Stimulated activated CD4-positive, alpha-beta T cell treated with anti-CD3 and anti-CD28 coated beads, Interleukin-4, amount 100 ng/mL, for 4 hours (primary cell): Measurements from ENCODE around the gene EVI2B.
"Not testable (repeated sequence)": the region's sequence is repeated elsewhere in the genome, so short reads cannot be mapped to it uniquely, and the experiment has no call there.

ENCODE experiments used
- DNase-seq, 2 experiments: peaks; one replicate each; pipeline ENCODE4 v3.0.0-alpha.2; 2020

Gene EVI2B, protein sequence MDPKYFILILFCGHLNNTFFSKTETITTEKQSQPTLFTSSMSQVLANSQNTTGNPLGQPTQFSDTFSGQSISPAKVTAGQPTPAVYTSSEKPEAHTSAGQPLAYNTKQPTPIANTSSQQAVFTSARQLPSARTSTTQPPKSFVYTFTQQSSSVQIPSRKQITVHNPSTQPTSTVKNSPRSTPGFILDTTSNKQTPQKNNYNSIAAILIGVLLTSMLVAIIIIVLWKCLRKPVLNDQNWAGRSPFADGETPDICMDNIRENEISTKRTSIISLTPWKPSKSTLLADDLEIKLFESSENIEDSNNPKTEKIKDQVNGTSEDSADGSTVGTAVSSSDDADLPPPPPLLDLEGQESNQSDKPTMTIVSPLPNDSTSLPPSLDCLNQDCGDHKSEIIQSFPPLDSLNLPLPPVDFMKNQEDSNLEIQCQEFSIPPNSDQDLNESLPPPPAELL

DNA sequence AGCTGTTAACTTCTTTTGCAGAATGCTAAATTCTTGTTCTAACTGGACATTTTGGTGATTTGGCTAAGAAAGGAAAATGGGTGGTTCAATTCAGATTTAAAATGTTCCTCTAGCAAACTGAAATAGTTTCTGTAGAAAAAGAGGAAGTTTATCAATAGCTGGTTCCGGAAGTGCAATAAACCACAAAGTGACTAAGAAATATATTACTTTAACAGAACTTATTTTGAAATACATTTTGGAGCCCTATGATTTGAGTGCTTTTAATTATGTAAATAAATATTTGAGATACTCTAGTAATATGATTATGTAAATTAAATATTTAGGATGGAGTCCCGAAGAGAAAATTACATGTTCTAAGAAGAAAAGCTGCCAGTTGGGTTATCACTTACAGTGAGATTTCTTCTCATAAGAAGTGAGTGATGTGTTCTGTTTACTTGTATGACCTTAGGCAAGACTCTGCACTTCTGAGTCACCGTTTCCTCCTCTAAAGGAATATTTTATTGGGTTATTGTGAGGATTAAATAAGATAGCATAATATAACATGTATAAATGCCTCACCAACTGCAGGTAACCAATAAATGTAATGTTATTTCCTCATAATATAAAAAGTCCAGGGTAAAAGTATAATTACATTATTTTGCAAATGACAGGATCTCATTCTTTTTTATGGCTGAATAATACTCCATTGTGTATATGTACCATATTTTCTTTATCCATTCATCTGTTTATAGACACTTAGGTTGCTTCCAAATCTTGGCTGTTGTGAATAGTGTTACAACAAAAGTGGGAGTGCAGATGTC lies at the start of gene EVI2B:
EVI2B (minus strand) TSS at position 73 of the 800 bp plus-strand sequence. CDS start 8,445 bp downstream, outside the sequence.
- DNase-seq = peak in 1 of 2 experiments; percentile 15

DNA sequence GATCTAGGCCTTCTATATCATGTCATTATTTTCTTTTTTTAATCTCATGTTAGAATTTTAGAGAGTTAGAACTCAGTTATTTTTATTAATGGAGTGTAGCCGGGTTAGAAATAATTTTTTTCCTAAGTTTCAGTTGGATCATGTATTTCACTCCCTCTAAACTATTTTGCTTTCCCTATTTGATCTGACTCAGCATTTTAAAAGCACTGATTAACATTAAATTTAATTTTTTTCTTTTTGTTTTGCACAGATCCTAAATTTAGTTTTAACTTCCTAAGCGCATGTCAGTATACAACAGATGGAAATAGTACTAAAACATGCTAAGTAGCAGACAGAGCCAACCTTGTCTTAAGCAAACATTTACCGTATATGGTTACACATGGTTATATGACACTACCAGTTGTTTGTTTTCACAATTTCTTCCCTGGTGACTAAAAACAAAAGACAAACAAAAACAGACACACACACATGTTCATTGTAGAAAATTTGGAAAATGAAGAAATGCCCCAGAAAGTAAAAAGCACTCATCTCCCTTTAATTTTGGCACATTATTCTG lies 44.1 kb upstream of the EVI2B start:
- DNase-seq = no peak

DNA sequence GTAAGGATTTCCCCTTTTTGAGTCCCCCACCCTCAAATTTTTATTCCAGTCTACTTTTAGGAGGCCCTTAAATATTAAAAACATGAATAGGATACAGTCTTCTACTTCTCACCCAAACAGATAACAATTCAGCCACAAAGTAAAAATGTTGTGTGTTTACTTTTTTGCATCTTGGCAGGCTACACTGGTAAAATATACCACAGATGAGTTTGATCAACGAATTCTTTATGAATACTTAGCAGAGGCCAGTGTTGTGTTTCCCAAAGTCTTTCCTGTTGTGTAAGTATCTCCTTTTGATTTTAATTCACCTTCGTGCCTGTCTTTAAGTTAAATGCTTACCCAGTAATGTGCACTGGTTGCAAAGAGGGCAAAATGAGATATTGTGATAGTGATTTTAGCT lies 43.2 kb upstream of the EVI2B start:
- DNase-seq = no peak

DNA sequence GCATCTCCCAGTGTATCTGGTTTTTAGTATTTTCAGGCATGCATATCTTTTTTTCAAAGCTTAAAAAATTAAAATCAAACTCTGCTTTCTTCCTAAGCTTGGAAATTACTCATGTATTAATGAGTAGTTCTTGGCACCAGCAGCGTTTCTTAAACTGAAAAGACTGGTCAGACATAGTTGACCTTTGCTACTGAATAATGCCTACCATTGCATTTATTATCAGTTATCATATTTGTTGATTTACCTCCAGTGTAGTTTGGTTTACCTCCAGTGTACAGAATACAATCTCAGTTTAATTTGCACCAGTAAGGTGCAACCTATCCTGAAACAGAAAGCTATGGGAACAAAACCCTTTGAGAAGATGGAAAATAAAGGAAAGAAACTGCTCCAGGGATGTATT lies 42.1 kb upstream of the EVI2B start:
- DNase-seq = no peak

DNA sequence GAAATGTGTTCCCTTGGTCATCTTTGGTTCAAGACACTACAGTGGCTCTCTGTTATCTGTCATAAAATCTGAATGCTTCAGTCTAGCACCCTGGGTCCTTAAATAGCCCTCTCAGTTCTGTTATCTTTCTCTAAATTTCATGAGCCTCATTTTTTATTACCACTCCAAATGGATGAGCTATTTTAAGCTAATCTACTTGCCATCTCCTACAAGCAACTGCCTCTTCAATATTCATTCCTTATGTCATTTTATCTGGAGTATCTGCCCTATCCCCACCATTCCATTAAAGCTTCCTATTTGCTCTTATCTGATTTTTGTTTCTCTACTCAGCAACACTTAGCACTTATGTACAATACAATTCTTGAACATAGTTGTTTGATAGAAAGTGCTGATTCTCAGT lies 35.6 kb upstream of the EVI2B start:
- no peak for DNase-seq

DNA sequence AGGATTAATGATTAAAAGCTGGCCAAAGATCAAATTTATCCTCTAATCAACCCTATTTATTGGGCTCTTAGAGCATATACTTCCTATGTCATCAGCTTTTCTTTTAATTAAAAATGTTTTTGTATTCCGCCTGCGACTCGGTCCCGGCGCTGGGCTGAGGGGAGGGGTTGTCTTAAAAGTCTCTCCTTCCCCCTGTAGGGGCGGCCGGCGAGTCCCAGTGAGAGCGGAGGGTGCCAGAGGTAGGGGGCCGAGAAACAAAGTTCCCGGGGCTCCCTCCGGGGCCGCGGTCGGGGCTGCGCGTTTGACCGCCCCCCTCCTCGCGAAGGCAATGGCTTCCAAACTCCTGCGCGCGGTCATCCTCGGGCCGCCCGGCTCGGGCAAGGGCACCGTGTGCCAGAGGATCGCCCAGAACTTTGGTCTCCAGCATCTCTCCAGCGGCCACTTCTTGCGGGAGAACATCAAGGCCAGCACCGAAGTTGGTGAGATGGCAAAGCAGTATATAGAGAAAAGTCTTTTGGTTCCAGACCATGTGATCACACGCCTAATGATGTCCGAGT lies 31.4 kb upstream of the EVI2B start:
- not testable (repeated sequence) for DNase-seq

DNA sequence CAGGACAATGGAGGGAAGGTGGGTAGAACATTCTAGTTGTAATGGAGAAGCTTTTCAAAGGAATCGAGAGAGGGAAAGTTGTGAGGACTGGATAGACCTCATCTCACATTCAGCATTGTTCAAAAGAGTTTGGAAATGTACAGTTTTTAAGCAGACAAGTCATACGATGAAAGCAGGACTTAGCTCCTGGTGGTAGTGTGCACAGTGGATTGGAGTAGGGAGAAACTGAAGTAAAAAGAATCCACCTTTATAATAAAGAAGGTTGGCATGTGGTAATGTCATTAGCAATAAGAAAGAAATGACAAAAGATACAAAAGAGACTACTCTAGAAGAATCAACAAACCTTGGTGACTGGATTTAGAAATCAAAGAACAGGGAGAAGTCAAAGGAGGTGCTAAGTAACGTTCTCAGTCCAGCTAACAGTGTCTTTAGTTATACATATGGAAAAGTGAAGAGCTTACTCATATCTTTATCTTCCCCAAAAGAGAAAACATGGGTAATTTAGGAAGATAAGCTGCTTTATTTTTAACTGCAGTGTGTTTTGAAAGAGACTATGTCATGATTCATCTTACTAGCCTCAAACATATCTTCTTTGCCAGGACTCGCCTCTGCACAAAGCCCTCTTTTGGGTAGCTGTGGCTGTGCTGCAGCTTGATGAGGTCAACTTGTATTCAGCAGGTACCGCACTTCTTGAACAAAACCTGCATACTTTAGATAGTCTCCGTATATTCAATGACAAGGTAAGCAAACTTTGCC lies 26.2 kb upstream of the EVI2B start:
- DNase-seq = no peak

DNA sequence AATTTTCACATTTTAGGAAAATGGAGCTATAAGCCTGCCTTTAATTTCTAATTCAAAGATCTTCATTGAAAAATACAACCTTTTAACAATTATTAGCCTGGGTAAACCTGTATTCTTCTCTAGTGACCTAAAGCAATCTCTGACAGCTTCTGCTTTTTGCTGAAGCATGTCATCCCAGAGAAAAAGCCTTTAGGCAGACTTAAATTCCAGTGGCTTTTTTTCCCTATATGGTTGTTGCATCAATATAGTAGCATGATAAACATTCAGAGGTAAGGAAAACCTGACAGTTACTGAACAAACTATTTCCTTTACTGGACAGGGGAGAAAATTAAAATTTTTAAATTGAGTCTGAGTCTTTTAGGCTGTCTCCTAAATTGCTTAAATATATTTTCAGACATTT lies 15.4 kb upstream of the EVI2B start:
- no peak for DNase-seq

DNA sequence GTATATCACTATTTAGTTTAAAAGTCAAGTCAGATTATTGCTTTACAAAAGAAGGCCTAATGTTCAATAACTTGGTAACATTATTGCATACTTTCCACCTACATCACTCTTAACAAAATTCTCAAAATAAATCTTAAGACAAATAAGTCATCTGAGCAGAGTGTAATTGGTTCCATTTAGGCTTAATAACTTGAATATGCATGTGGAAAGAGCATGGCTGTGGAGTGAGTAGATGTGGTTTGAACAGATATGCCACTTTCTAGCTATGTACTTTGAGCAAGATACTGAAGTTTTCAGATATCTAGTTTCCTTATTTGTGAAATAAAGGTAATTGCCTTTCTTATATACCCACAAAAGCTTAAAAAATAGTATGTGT lies 14.3 kb upstream of the EVI2B start:
- no peak for DNase-seq

DNA sequence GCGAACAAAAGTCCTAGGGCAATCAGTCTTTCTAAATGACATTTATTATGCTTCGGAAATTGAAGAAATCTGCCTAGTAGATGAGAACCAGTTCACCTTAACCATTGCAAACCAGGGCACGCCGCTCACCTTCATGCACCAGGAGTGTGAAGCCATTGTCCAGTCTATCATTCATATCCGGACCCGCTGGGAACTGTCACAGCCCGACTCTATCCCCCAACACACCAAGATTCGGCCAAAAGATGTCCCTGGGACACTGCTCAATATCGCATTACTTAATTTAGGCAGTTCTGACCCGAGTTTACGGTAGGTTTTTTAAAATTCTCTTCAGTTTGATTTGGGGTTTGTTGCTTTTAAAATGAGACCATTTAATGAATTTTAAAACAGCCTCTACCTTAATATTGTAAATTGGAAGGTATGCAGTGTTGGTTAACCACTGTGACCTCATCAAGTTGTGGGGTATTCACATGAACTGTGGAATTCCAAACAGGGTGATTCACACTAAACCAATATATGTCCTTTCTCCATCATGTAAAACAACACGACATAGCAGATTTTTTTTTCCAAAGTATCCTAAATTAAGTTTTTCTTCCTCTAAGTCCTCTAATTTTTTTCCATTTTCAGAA lies 13.8 kb upstream of the EVI2B start:
- DNase-seq = no peak

DNA sequence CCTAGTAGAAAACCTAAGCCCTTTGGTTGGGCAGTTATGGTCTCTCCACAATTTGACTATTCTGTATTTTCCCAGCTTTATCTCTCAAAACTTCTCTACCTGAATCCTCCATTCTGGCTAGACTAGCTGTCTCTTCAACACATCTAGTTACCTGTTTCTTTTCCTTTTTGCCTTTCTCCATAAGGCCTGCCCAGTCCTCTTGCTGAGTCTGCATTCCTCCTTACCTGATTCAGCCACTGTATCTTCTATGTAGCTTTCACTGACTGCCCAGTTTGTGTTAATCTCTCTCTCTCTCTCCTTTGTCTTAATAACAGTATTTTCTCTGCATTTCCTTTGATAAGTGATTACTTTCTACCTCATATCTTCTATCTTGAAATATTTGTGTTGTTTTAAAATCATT lies 9.7 kb upstream of the EVI2B start:
- no peak for DNase-seq

DNA sequence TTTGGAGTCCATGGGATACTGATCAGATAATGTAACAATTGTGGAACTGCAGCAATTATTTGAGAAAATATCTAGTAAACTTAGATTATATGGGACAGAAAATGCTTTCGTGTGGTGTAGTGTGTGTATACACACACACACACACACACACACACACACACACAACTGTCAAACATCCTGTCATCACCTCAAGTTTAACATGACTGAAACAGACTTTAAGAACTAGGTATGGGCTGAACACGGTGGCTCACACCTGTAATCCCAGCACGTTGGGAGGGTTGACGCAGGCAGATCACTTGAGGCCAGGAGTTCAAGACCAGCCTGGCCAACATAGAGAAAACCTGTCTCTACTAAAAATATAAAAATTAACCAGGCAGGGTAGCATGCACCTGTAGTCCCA lies 8.1 kb upstream of the EVI2B start:
- peak in 1 of 2 experiments; percentile 11 for DNase-seq

DNA sequence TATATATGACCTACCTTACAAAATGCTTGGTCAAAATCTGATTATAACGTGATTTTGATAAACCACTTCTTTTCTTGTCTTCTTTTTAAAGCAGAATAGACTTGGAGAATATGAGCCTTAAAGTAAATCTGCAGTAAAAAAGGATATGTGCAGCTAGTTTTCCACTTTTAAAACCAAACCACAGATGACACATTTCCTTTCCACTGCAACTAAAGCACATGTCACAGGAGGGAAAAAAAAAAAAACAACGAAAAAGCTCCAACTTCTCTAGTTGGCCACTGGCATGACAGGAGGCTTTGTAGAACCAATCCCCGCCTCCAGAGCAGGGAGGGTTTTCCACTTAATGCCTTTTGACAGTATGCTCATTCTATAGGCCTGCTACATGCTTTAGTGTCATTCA lies 7.6 kb upstream of the EVI2B start, which contains the start of gene EVI2A:
EVI2A (minus strand) TSS at position 142 of the 400 bp plus-strand sequence. CDS start 2,609 bp downstream, outside the sequence.
- peak; percentile 53 to 86 for DNase-seq

DNA sequence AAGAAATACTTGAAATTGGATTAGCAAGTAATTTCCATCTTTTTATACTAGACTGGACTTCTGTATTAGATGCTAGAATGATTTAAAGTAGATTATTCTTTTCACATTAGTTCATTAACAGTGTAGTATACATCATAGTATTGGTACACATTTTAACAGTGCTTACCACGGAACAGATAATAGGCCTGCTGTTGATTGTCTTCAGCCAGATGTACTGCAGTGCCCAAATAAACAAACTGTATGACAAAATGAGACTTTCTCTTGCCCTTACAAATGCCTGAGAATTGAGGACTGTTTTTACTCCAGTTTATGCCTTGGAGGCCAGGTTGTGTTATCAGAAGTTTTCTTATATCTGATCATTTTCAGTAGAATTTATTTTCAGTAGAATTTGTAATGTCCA lies 6.9 kb upstream of the EVI2B start:
- no peak for DNase-seq

DNA sequence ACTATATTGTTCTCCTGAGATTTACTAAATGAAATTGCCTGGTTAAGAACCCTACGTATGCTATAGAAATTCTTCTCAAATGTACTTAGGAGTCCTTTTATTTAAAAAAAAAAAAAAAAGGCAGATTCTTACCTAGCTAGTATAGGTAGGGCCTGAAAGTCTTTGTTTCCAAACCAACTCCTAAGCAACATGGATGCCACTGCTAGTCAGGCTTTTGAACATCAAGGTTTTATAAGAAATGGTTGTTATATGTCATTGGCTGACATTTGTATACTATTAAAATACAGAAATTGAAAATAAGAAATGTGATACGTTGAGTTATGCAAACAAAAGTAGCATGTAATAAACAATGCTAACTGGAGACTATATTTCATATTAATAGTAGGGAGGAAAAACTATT lies 6.4 kb upstream of the EVI2B start:
- no peak for DNase-seq

DNA sequence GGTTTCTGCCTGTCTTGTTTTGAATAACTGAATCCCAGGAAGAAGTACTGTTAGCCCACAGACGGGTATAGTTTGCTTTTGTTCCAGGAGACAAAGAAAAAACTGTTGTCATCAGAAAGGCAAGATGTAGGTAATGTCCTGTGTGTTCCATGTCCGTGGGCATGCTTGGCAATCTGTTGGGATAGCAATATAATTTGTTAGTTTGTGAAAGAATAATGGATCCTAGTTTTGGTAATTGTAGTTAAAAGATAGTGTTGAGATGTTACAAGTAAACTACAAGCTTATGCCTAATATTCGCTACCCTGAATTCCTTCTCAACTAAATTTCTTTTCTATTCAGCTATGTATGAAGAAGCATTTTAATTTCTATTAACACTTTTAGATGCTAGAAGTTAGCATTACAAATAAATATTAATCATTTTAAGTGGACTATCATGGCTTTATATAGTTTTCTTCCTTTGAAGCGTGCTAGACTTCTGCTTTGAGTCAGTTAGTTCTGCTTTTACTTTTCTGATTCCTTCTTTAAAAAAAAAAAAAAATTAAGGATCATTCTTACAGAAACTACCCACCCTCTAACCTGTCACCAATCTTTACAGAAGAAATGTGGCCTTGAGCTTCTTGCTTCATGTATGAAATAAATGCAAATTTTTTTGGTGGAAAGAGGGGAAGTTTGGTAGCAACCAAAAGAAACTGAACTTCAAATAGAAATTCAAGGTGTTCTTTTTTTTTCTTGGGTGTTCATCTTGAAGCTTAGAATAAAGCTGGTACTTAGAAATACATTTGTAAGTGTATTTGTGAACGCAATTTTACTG lies 5.2 kb upstream of the EVI2B start:
- DNase-seq = no peak

DNA sequence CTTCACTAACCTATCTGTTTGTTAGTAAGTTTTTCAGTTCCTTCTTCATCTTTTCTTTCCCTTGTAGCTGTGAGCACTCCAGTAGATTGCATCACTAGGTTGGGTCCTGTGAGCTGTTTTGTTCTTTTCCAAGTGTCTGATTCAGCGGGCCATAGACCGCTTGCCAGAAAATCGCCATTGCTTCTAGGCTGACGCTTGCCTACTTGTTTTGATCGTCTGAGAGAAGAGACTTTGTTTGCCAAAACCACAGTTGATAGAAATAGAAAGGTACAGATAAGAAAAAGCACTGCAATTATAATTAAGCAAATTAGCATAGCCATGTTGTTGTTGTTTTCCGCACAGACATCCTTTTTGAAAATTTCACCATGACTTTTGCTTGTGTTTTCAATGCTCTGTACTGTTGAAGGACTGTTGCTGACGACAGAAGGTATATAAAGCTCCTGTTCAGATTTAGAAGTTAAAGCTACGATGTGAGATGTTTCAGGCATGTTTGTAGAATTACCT lies 4.5 kb upstream of the EVI2B start:
- peak; percentile 6 to 40 for DNase-seq

DNA sequence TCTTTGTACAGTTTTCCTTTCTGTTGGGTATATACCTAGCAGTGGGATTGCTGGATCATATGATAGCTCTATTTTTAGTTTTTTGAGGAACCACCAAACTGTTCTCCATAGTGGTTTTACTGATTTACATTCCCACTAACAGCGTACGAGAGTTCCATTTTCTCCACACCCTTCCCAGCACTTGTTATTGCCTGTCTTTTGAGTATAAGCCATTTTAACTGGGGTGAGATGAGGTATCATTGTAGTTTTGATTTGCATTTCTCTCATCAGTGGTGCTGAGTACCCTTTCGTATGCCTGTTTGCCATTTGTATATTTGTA lies 887 bp upstream of the EVI2B start:
- DNase-seq = no peak

DNA sequence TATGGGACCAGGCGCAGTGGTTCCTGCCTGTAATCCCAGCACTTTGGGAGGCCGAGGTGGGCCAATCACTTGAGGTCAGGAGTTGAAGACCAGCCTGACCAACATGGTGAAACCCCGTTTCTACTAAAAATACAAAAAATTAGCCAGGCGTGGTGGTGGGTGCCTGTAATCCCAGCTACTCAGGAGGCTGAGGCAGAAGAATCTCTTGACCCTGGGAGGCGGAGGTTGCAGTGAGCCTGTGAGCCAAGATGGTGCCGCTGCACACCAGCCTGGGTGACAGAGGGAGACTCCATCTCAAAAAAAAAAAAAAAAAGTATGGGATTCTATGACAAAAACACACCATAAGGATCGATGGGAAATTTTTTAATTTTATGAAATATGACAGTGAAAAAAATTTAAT lies 1.6 kb downstream of the EVI2B start:
- peak; percentile 21 to 30 for DNase-seq

DNA sequence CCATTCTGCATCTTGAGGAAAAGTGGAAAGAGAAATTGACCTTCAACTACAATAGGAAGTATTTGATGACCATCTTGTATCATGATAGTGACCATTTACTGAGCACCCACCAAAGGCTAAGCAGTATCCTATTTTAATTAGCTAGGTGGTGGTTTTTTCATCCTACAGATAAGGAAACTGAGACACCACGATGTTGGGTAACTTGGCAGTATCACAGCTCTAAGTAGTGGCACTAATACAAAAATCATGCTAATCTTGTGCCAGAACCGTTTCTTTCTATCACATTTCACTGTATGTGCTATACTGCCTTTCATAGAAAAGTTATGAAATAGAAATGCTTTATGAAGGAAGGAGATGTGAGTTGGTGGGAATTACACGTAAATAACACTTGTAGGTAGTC lies 2.3 kb downstream of the EVI2B start:
- DNase-seq = no peak

DNA sequence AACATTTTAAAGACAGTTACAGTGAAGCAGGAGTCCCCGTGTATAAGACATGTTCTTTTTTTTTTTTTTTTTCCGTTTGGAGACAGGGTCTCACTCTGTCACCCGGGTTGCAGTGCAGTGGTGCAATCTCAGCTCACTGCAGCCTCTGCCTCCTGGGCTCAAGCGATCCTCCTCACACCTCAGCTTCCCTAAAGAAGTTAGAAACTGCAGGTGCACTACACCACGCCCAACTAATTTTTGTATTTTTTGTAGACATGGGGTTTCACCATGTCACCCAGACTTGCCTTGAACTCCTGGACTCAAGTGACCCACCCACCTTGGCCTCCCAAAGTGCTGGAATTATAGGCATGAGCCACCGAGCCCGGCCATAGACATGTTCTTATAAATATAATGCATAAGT lies 3.0 kb downstream of the EVI2B start:
- DNase-seq = no peak
